Breast epithelium (tissue), 4 donors: ENCODE results near the gene ZNF525. TPM values are rescaled to one million over a fixed set of nuclear protein-coding genes. Genes with fewer than 3 reads are reported as not detected.
"Not testable (repeated sequence)": the region's sequence is repeated elsewhere in the genome, so short reads cannot be mapped to it uniquely, and the experiment has no call there.

ENCODE experiments used
- DNase-seq, 2 donors: peaks; one replicate each; pipeline ENCODE4 v3.0.0-alpha.2; 2019; ENCODE audit warnings: low spot score in 2 of 2
- H3K27ac ChIP-seq, 2 donors: fragments of 200-600 bp; sonication (generic) in 1 of 2; one replicate each; pipeline ENCODE4 v1.5.1; 2016 to 2019; ENCODE audit warnings: mild to moderate bottlenecking in 1 of 2
- H3K27me3 ChIP-seq, 2 donors: fragments of 200-600 bp; sonication (generic) in 1 of 2; one replicate each; pipeline versions ENCODE4 v1.5.1 to v1.6.0; 2017 to 2019; ENCODE audit warnings: control low read depth in 1 of 2, mild to moderate bottlenecking in 1 of 2
- H3K36me3 ChIP-seq: fragments of 200-600 bp; one replicate; pipeline ENCODE4 v1.5.1; 2019
- H3K4me1 ChIP-seq, 2 donors: fragments of 200-600 bp; sonication (generic); one replicate each; pipeline ENCODE4 v1.5.1; 2016 to 2019; ENCODE audit warnings: control low read depth in 1 of 2
- H3K4me3 ChIP-seq, 3 donors: fragments of 200-600 bp; sonication (generic); 1 replicate in 2 of 3; 2 replicates in 1 of 3; pipeline ENCODE4 v1.5.1; 2016 to 2019; ENCODE audit warnings: mild to moderate bottlenecking in 3 of 3, moderate library complexity in 2 of 3
- H3K9me3 ChIP-seq, 2 donors: fragments of 200-600 bp; sonication (generic) in 1 of 2; one replicate each; pipeline ENCODE4 v1.5.1; 2016 to 2019; ENCODE audit warnings: control low read depth in 1 of 2
- POLR2A ChIP-seq: fragments of 450-650 bp; IDR thresholded peaks from one replicate; pipeline ENCODE4 v1.6.1; 2016; ENCODE audit warnings: antibody characterized with exemption, mild to moderate bottlenecking, moderate library complexity
- POLR2AphosphoS5 ChIP-seq, 3 donors: sonication (generic); formaldehyde crosslinking; IDR thresholded peaks; one replicate each; pipeline ENCODE4 v1.6.1; 2017; ENCODE audit warnings: antibody characterized with exemption in 3 of 3
- intact Hi-C: fragments of 100-400 bp; cut with DNase I; formaldehyde crosslinking; loops from one replicate; pipeline ENCODE4 v1.15.1; 2023; ENCODE audit warnings: low total_unique reads
- total RNA-seq, 3 donors: library from RNA; depleted of rRNA; stranded (reverse); fragments of >200 nt; gene quantifications; one replicate each; pipeline ENCODE4 v1.1.0, GENCODE V29; 2016
- TF ChIP-seq, protein P1 (sequence below), 3 donors: fragments of 450-650 bp; IDR thresholded peaks; one replicate each; pipeline ENCODE4 v1.5.1; 2016 to 2017; ENCODE audit warnings: antibody characterized with exemption in 3 of 3, mild to moderate bottlenecking in 3 of 3, moderate library complexity in 3 of 3

The ZNF525 gene
- total RNA-seq, 3 donors from 2014 or later: 7.0 to 34.4 (median 13.8) TPM

DNA sequence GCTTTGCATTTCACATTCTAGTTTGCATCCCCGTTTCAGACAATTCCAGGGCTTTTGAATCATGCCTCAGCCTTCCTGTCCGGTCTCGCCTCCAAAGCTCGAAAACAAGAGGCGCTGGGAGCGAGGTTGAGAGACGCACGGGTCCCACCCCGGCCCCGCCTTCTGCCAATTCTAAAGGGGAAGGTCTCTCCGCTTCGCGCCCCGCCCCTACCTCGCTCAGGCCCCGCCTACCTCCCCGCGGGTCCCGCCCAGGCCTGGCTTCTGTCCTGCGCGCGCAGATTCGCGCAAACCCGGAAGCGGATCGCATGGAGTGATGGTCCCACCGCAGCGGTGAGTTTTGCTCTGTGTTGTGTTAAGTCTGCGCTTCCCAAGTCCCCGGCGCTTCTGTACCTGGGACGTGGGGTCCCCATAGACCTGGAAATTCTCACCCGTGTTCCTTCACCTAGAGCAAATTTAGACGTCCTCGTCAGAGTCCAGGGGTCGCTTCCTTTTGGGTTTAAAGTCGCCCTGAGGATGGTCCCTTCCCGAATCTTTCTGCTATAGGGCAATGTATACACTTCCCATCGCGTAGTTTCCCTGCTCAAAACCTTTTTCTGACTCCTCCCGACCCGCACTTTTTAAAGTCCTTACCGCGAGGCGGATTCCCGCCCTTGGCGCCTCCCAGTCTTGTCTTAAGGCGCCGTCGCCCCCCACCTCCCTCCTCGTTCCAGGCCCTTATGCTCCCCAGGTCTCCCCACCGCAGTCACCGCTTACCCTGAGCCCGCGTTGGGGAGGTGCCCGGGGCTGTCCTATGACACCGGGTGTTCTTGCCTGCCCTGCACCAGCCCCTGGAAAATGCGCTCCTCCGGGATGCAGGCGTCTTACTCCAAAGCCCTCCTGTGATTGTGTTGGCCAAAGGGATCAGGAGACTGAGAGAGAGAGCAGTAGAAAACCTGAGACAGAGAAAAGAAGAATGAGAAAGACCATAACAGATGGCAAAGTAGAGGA is 31.7 kb upstream of the ZNF525 start, which contains the start of gene ZNF845:
TSS of gene ZNF845 (plus strand) at position 287 of the 987 bp plus-strand sequence. CDS start 7,559 bp downstream, outside the sequence.
- peaks cover 4 to 9% of the 10 kb centered on the region in 2 donors for H3K9me3 ChIP-seq
- DNase-seq: peak; percentile 91 to 97
- H3K4me1 ChIP-seq: no peaks in the 10 kb centered on the region
- peak within 1 kb of the TSS; percentile 62 to 81 (median 74) for H3K4me3 ChIP-seq
- H3K36me3 ChIP-seq: no peaks in the 10 kb centered on the region
- TF ChIP-seq POLR2AphosphoS5 (IDR thresholded peaks at IDR 0.05) (peak; percentile 33 to 72 (median 58)), POLR2A (peak; percentile 48)
- TF ChIP-seq, protein P1, sequence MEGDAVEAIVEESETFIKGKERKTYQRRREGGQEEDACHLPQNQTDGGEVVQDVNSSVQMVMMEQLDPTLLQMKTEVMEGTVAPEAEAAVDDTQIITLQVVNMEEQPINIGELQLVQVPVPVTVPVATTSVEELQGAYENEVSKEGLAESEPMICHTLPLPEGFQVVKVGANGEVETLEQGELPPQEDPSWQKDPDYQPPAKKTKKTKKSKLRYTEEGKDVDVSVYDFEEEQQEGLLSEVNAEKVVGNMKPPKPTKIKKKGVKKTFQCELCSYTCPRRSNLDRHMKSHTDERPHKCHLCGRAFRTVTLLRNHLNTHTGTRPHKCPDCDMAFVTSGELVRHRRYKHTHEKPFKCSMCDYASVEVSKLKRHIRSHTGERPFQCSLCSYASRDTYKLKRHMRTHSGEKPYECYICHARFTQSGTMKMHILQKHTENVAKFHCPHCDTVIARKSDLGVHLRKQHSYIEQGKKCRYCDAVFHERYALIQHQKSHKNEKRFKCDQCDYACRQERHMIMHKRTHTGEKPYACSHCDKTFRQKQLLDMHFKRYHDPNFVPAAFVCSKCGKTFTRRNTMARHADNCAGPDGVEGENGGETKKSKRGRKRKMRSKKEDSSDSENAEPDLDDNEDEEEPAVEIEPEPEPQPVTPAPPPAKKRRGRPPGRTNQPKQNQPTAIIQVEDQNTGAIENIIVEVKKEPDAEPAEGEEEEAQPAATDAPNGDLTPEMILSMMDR (IDR thresholded peaks at IDR 0.05): no peak
- intact Hi-C loops: no loop called here
- H3K27ac ChIP-seq: peak within 1 kb of the TSS; percentile 57 to 76
- H3K27me3 ChIP-seq: peaks cover 0 to 3% of the 10 kb centered on the region in 2 donors

- H3K4me3 ChIP-seq, intact Hi-C loops, H3K4me1 ChIP-seq, H3K27me3 ChIP-seq, H3K36me3 ChIP-seq, DNase-seq, H3K27ac ChIP-seq: not testable (repeated sequence)
- H3K9me3 ChIP-seq: peaks cover 75% of the 10 kb centered on the region in 2 donors
Observed at GRCh38 chr19:53344403-53344802, 21.1 kb upstream of the ZNF525 start.

DNA sequence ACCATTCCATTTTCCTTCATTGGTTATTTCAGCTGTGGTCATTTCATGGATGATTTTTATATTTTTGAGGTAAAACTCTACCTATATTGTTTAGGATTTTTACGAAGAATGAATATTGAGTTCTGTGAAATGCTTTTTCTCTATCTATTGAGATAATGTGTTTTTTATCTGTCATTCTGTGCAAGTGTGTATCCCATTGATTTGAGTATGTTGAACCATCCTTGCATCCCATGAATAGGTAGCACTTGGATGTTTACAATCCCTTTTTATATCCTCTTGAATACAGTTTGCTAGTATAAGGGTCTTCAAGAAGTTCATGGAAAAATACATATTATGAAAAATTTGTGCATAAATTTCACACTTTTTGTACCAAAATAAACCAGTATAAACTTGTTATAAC is 9.8 kb upstream of the ZNF525 start:
- Histone ChIP-seq H3K27ac (no peak overlapping the region), H3K4me3 (no peak overlapping the region), H3K36me3 (peaks cover 5% of the 10 kb centered on the region), H3K9me3 (peaks cover 77 to 83% of the 10 kb centered on the region in 2 donors), H3K4me1 (no peaks in the 10 kb centered on the region), H3K27me3 (no peaks in the 10 kb centered on the region)
- TF ChIP-seq POLR2AphosphoS5 (IDR thresholded peaks at IDR 0.05) (no peak), POLR2A (no peak)
- TF ChIP-seq, protein P1 (IDR thresholded peaks at IDR 0.05): no peak
- no peak for DNase-seq
- intact Hi-C loops: no loop called here

DNA sequence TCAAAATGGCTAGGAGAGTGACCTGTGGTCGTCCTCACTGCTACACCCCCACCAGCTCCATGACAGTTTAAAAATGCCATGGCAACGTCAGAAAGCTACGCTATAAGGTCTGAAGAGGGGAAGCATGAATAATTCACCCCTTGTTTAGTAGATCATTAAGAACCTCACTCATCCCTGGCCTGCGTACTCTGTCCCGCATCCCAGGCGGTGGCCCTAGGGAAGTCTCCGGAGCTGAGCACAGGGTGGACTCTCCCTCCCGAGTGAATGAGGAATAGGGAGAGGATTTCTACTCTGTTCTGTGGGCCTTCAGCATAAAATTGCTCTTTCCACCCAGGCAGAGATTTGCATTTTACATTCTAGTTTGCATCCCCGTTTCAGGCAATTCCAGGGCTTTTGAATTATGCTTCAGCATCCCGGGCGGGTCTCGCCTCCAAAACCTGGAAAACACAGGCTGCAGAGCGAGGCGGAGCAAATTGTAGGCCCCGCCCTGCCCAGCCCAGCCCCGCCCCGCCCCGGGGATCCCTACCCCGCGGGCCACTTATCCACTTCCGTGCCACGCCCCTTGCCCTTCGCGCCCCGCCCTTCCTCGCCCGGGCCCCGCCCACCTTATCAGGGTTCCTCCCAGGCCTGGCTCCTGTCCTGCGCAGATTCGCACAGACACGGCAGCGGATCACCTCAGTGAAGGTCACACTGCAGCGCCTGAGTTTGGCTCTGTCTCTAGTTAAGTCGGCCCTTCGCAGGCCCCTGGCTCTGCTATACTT is 7.5 kb upstream of the ZNF525 start:
- H3K9me3 ChIP-seq: peaks cover 55 to 61% of the 10 kb centered on the region in 2 donors

GRCh38 chr19:53360056-53360455 is 5.4 kb upstream of the ZNF525 start:
- H3K9me3 ChIP-seq: peaks cover 37 to 40% of the 10 kb centered on the region in 2 donors
- H3K36me3 ChIP-seq, intact Hi-C loops, DNase-seq, H3K4me1 ChIP-seq, H3K4me3 ChIP-seq, H3K27me3 ChIP-seq, H3K27ac ChIP-seq: not testable (repeated sequence)

More for the DNA sequence above, 7.5 kb upstream of the ZNF525 start:
- H3K27me3 ChIP-seq: no peaks in the 10 kb centered on the region
- H3K27ac ChIP-seq: no peak overlapping the region
- intact Hi-C loops: no loop called here
- DNase-seq: no peak
- no peak overlapping the region for H3K4me3 ChIP-seq
- no peak for TF ChIP-seq POLR2AphosphoS5 (IDR thresholded peaks at IDR 0.05)
- TF ChIP-seq, protein P1 (IDR thresholded peaks at IDR 0.05): no peak
- no peak for TF ChIP-seq POLR2A
- no peaks in the 10 kb centered on the region for H3K36me3 ChIP-seq
- no peaks in the 10 kb centered on the region for H3K4me1 ChIP-seq
